HG02798 (cell line): ENCODE measurements around the gene WDTC1.
A peak's percentile ranks its signal among the peaks of the same experiment; 100 is the strongest.
"Not testable (repeated sequence)": the region's sequence is repeated elsewhere in the genome, so short reads cannot be mapped to it uniquely, and the experiment has no call there.

Experiments
- ATAC-seq: cut with Tn5 transposase; IDR thresholded peaks from one replicate; pipeline ENCODE4 v1.9.1; 2021; ENCODE audit warnings: mild to moderate bottlenecking; ENCODE audit not compliant: unreplicated experiment, poor library complexity

Gene WDTC1

GRCh38 chr1:27234049-27234882 lies at the start of gene WDTC1:
WDTC1 (plus strand) TSS chr1:27234632; CDS start chr1:27261055, 26,423 bp downstream.
- peak; percentile 93 for ATAC-seq

- not testable (repeated sequence) for ATAC-seq
Measured at GRCh38 chr1:27184665-27185064, 49.8 kb upstream of the WDTC1 start.

- no peak for ATAC-seq
Measured at GRCh38 chr1:27192039-27192529, 42.3 kb upstream of the WDTC1 start.

GRCh38 chr1:27193194-27193593 lies 41.2 kb upstream of the WDTC1 start:
- ATAC-seq: no peak

- ATAC-seq: no peak
Measured at GRCh38 chr1:27201295-27201694, 33.1 kb upstream of the WDTC1 start.

- no peak for ATAC-seq
Measured at GRCh38 chr1:27203946-27204345, 30.5 kb upstream of the WDTC1 start.

- not testable (repeated sequence) for ATAC-seq
Measured at GRCh38 chr1:27207238-27207637, 27.2 kb upstream of the WDTC1 start.

GRCh38 chr1:27208143-27208850 lies 26.1 kb upstream of the WDTC1 start:
- ATAC-seq: not testable (repeated sequence)

GRCh38 chr1:27216466-27216865 lies 18.0 kb upstream of the WDTC1 start:
- ATAC-seq: no peak

GRCh38 chr1:27217401-27217800 lies 17.0 kb upstream of the WDTC1 start:
- no peak for ATAC-seq

GRCh38 chr1:27218736-27219135 lies 15.7 kb upstream of the WDTC1 start:
- no peak for ATAC-seq

- ATAC-seq: no peak
Measured at GRCh38 chr1:27220096-27220495, 14.3 kb upstream of the WDTC1 start.

GRCh38 chr1:27220702-27221497 lies 13.5 kb upstream of the WDTC1 start:
- ATAC-seq: not testable (repeated sequence)

- no peak for ATAC-seq
Measured at GRCh38 chr1:27225621-27226020, 8.8 kb upstream of the WDTC1 start.

GRCh38 chr1:27227765-27228164 lies 6.7 kb upstream of the WDTC1 start:
- ATAC-seq: no peak

- no peak for ATAC-seq
Measured at GRCh38 chr1:27233667-27234048, 774 bp upstream of the WDTC1 start.

- no peak for ATAC-seq
Measured at GRCh38 chr1:27235827-27236226, 1.4 kb downstream of the WDTC1 start.

GRCh38 chr1:27237112-27237511 lies 2.7 kb downstream of the WDTC1 start:
- ATAC-seq: no peak

- no peak for ATAC-seq
Measured at GRCh38 chr1:27238032-27238431, 3.6 kb downstream of the WDTC1 start.

GRCh38 chr1:27241677-27242076 lies 7.2 kb downstream of the WDTC1 start:
- no peak for ATAC-seq

- not testable (repeated sequence) for ATAC-seq
Measured at GRCh38 chr1:27243665-27244064, 9.2 kb downstream of the WDTC1 start.
